NB4 (cell line): ENCODE data around the gene MRS2.

ENCODE experiments used
- DNase-seq: peaks from one replicate; pipeline ENCODE4 v3.0.0; 2010; ENCODE audit warnings: low read depth
- H3K4me3 ChIP-seq: one replicate; pipeline ENCODE4 v1.5.1; 2011; ENCODE audit warnings: mild to moderate bottlenecking, low read depth, low read length, moderate library complexity
- CTCF ChIP-seq: IDR thresholded peaks from one replicate; pipeline ENCODE4 v1.5.1; 2012; ENCODE audit warnings: low read depth, low read length
- MAX ChIP-seq: IDR thresholded peaks from 2 replicates; pipeline ENCODE4 v1.6.1; 2011; ENCODE audit warnings: low read depth, low read length
- MYC ChIP-seq: IDR thresholded peaks from 2 replicates; pipeline ENCODE4 v1.6.1; 2011; ENCODE audit warnings: low read depth, low read length
- POLR2A ChIP-seq: IDR thresholded peaks from 2 replicates; pipeline ENCODE4 v1.6.1; 2011; ENCODE audit warnings: mild to moderate bottlenecking; ENCODE audit not compliant: insufficient read length; ENCODE audit errors: extremely low read depth

Gene MRS2

GRCh38 chr6:24426729-24427446 lies 24.2 kb downstream of the MRS2 start:
- no peak for DNase-seq
- no peak for TF ChIP-seq MAX
- TF ChIP-seq MYC, result no peak
- no peak for TF ChIP-seq POLR2A
- TF ChIP-seq CTCF, result no peak
- no peak overlapping the region for H3K4me3 ChIP-seq

GRCh38 chr6:24428615-24429014 lies 25.9 kb downstream of the MRS2 start:
- H3K4me3 ChIP-seq, result no peak overlapping the region
- DNase-seq, result no peak
- TF ChIP-seq CTCF (no peak), MAX (no peak), MYC (no peak), POLR2A (no peak)

- no peak for DNase-seq
- H3K4me3 ChIP-seq, result no peak overlapping the region
- TF ChIP-seq MYC (no peak), MAX (no peak), CTCF (no peak), POLR2A (no peak)
Observed at GRCh38 chr6:24429146-24429545, 26.4 kb downstream of the MRS2 start.

GRCh38 chr6:24430086-24430485 lies 27.4 kb downstream of the MRS2 start:
- DNase-seq, result no peak
- TF ChIP-seq POLR2A (no peak), MYC (no peak), CTCF (no peak), MAX (no peak)

GRCh38 chr6:24431045-24431451 lies 28.3 kb downstream of the MRS2 start:
- no peak overlapping the region for H3K4me3 ChIP-seq
- DNase-seq, result peak; percentile 67
- peak; percentile 55 for TF ChIP-seq CTCF
- no peak for TF ChIP-seq MYC

More at GRCh38 chr6:24430086-24430485, 27.4 kb downstream of the MRS2 start:
- H3K4me3 ChIP-seq, result no peak overlapping the region
